Superior temporal gyrus (tissue), 1 donor: ENCODE results near the gene URGCP.
"Not testable (repeated sequence)": the region's sequence is repeated elsewhere in the genome, so short reads cannot be mapped to it uniquely, and the experiment has no call there.

Source experiments
- DNase-seq: peaks from one replicate; pipeline ENCODE4 v3.0.0-alpha.2; 2016; ENCODE audit errors: extremely low spot score

The URGCP gene

GRCh38 chr7:43914795-43915194 is 8.4 kb upstream of the URGCP start:
- DNase-seq: no peak

- DNase-seq: peak; percentile 46
Observed at GRCh38 chr7:43905956-43906330, 453 bp downstream of the URGCP start.

- DNase-seq: no peak
Observed at GRCh38 chr7:43905209-43905946, 1.0 kb downstream of the URGCP start.

GRCh38 chr7:43904533-43905208 is 1.7 kb downstream of the URGCP start:
- no peak for DNase-seq

- no peak for DNase-seq
Observed at GRCh38 chr7:43902542-43903054, 3.8 kb downstream of the URGCP start.

- DNase-seq: not testable (repeated sequence)
Observed at GRCh38 chr7:43898571-43898970, 7.8 kb downstream of the URGCP start.

GRCh38 chr7:43895847-43896415 is 10.5 kb downstream of the URGCP start:
- no peak for DNase-seq

- DNase-seq: no peak
Observed at GRCh38 chr7:43891069-43891955, 15.1 kb downstream of the URGCP start.

GRCh38 chr7:43890468-43890867 is 15.9 kb downstream of the URGCP start:
- no peak for DNase-seq

- no peak for DNase-seq
Observed at GRCh38 chr7:43888993-43889945, 17.1 kb downstream of the URGCP start.

- DNase-seq: no peak
Observed at GRCh38 chr7:43884617-43885016, 21.8 kb downstream of the URGCP start.

- no peak for DNase-seq
Observed at GRCh38 chr7:43884209-43884608, 22.2 kb downstream of the URGCP start.

GRCh38 chr7:43880596-43880995 is 25.8 kb downstream of the URGCP start:
- DNase-seq: no peak

GRCh38 chr7:43879477-43879876 is 26.9 kb downstream of the URGCP start:
- DNase-seq: no peak

GRCh38 chr7:43878867-43879266 is 27.5 kb downstream of the URGCP start:
- DNase-seq: no peak

- DNase-seq: no peak
Observed at GRCh38 chr7:43877968-43878864, 28.2 kb downstream of the URGCP start.

- DNase-seq: no peak
Observed at GRCh38 chr7:43876976-43877745, 29.2 kb downstream of the URGCP start.

GRCh38 chr7:43876241-43876640 is 30.2 kb downstream of the URGCP start:
- no peak for DNase-seq

- DNase-seq: no peak
Observed at GRCh38 chr7:43873300-43873699, 33.1 kb downstream of the URGCP start.
